CD8-positive, alpha-beta memory T cell (primary cell): ENCODE results near the gene UPK3A. TPM values are rescaled to one million over a fixed set of nuclear protein-coding genes. Genes with fewer than 3 reads are reported as not detected.
A peak's percentile ranks its signal among the peaks of the same experiment; 100 is the strongest.
"Not testable (repeated sequence)": the region's sequence is repeated elsewhere in the genome, so short reads cannot be mapped to it uniquely, and the experiment has no call there.

Experiments used
- CTCF ChIA-PET: fragments of 350-600 bp; sonication (Branson Sonifier 250); formaldehyde crosslinking; loops from one replicate; lab custom pipeline; 2021; ENCODE audit warnings: antibody characterized with exemption; lab: Charles Lee
- POLR2A ChIA-PET: fragments of 350-600 bp; sonication (Branson Sonifier 250); formaldehyde crosslinking; loops from one replicate; lab custom pipeline; 2021; ENCODE audit warnings: antibody characterized with exemption; lab: Charles Lee
- DNase-seq, 5 donors: peaks; one replicate each; pipeline versions ENCODE4 v3.0.0 to v3.0.0-alpha.2; 2020 to 2022; ENCODE audit warnings: mixed read lengths in 1 of 5
- H3K27ac ChIP-seq: one replicate; pipeline ENCODE4 v1.7.0; 2013; ENCODE audit warnings: low read depth, mild to moderate bottlenecking, low read length, moderate library complexity
- H3K27me3 ChIP-seq: 2 replicates; pipeline ENCODE4 v1.7.0; 2013; ENCODE audit warnings: low read length, mild to moderate bottlenecking; ENCODE audit not compliant: insufficient read depth, poor library complexity, severe bottlenecking
- H3K36me3 ChIP-seq: 2 replicates; pipeline ENCODE4 v1.7.0; 2013; ENCODE audit warnings: mild to moderate bottlenecking, low read length, moderate library complexity; ENCODE audit not compliant: insufficient read depth
- H3K4me1 ChIP-seq: 2 replicates; pipeline ENCODE4 v1.7.0; 2013; ENCODE audit warnings: mild to moderate bottlenecking, low read length, moderate library complexity; ENCODE audit not compliant: insufficient read depth
- H3K4me3 ChIP-seq: 2 replicates; pipeline ENCODE4 v1.7.0; 2013; ENCODE audit warnings: mild to moderate bottlenecking, low read length
- H3K9me3 ChIP-seq: 2 replicates; pipeline ENCODE4 v1.7.0; 2013; ENCODE audit warnings: mild to moderate bottlenecking, low read length
- H3K27ac Mint-ChIP-seq, 8 donors: one replicate each; pipeline ENCODE4 v1.8.0; 2020 to 2021; ENCODE audit warnings: mixed read lengths in 8 of 8, mild to moderate bottlenecking in 6 of 8, inconsistent platforms in 3 of 8, moderate library complexity in 3 of 8
- H3K27me3 Mint-ChIP-seq, 2 donors: one replicate each; pipeline ENCODE4 v1.8.0; 2020 to 2021; ENCODE audit warnings: mixed read lengths in 2 of 2, mild to moderate bottlenecking in 1 of 2, moderate library complexity in 1 of 2
- H3K36me3 Mint-ChIP-seq, 3 donors: one replicate each; pipeline ENCODE4 v1.8.0; 2020 to 2021; ENCODE audit warnings: mixed read lengths in 3 of 3, inconsistent platforms in 1 of 3, mild to moderate bottlenecking in 1 of 3
- H3K4me1 Mint-ChIP-seq, 3 donors: one replicate each; pipeline ENCODE4 v1.8.0; 2020 to 2021; ENCODE audit warnings: mixed read lengths in 3 of 3, inconsistent platforms in 1 of 3, mild to moderate bottlenecking in 1 of 3
- H3K4me3 Mint-ChIP-seq, 7 donors: one replicate each; pipeline ENCODE4 v1.8.0; 2020 to 2021; ENCODE audit warnings: mixed read lengths in 7 of 7, mild to moderate bottlenecking in 6 of 7, moderate library complexity in 4 of 7, inconsistent platforms in 2 of 7
- H3K9me3 Mint-ChIP-seq, 5 donors: one replicate each; pipeline ENCODE4 v1.8.0; 2020 to 2022; ENCODE audit warnings: mixed read lengths in 5 of 5, mild to moderate bottlenecking in 3 of 5, moderate library complexity in 2 of 5, inconsistent platforms in 1 of 5
- polyA plus RNA-seq: library from polyadenylated mRNA; unstranded; fragments of 300-500 nt; fragmentation: Illumina TruSeq; gene quantifications from one replicate; pipeline ENCODE4 v1.2.3, GENCODE V29; 2021
- total RNA-seq, 2 experiments: library from RNA; stranded (reverse); gene quantifications; one replicate each; pipeline ENCODE4 v1.2.3, GENCODE V29; 2021

Gene UPK3A
- total and polyA plus RNA-seq, 3 experiments from 2014 or later: not detected

- Histone ChIP-seq H3K9me3 (no peaks in the 10 kb centered on the region), H3K27ac (no peak overlapping the region), H3K27me3 (no peaks in the 10 kb centered on the region), H3K36me3 (peaks cover 25% of the 10 kb centered on the region), H3K4me1 (peaks cover 32% of the 10 kb centered on the region), H3K4me3 (no peak overlapping the region)
- ChIA-PET POLR2A (no interaction called here), CTCF (interaction anchor here (1.1 kb wide), 1 partner anchor 47 kb away, joined by 3 read pairs; no protein-coding TSS in a partner anchor)
- H3K27ac Mint-ChIP-seq: peak overlapping the region in 5 of 8 donors; percentile 19 to 73 (median 66)
- peaks cover 8 to 74% (median 16%) of the 10 kb centered on the region in 3 donors for H3K36me3 Mint-ChIP-seq
- H3K4me1 Mint-ChIP-seq: peaks cover 27 to 59% (median 46%) of the 10 kb centered on the region in 3 donors
- peak overlapping the region in 1 of 7 donors; percentile 34 for H3K4me3 Mint-ChIP-seq
- no peaks in the 10 kb centered on the region for H3K9me3 Mint-ChIP-seq
- H3K27me3 Mint-ChIP-seq: peaks cover 0 to 3% of the 10 kb centered on the region in 2 donors
- no peak for DNase-seq
Observed at GRCh38 chr22:45323695-45324094, 38.9 kb downstream of the UPK3A start.

DNA sequence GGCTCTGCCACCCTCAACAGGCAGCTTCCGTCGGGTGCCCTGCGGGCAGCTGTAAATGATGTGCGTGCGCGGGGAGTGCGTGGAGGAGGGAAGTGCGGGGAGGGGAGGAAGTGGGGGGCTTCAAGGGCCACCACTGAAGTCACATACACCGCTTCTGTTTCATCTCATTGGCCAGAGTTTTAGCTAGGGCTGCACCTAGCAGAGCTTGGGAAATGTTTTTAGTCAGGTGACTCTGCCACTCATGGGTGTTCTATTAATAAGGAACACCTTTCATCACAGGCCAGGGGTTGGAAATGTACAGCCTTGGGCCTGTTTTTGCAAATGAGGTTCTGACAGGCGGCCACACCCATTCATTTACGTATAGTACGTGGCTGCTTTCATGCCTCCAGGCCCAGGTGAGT, 39.6 kb downstream of the UPK3A start:
- H3K4me3 Mint-ChIP-seq: peak overlapping the region in 1 of 7 donors; percentile 16
- peaks cover 21 to 53% (median 40%) of the 10 kb centered on the region in 3 donors for H3K4me1 Mint-ChIP-seq
- Histone ChIP-seq H3K27ac (no peak overlapping the region), H3K36me3 (peaks cover 25% of the 10 kb centered on the region), H3K27me3 (no peaks in the 10 kb centered on the region), H3K4me3 (no peak overlapping the region), H3K4me1 (peaks cover 26% of the 10 kb centered on the region), H3K9me3 (no peaks in the 10 kb centered on the region)
- no peaks in the 10 kb centered on the region for H3K9me3 Mint-ChIP-seq
- ChIA-PET CTCF (interaction anchor here (1.1 kb wide), 1 partner anchor 47 kb away, joined by 3 read pairs; no protein-coding TSS in a partner anchor), POLR2A (no interaction called here)
- no peak for DNase-seq
- peak overlapping the region in 5 of 8 donors; percentile 14 to 71 (median 26) for H3K27ac Mint-ChIP-seq
- peaks cover 0 to 3% of the 10 kb centered on the region in 2 donors for H3K27me3 Mint-ChIP-seq
- peaks cover 8 to 77% (median 17%) of the 10 kb centered on the region in 3 donors for H3K36me3 Mint-ChIP-seq

GRCh38 chr22:45328261-45328660, 43.5 kb downstream of the UPK3A start:
- H3K4me3 Mint-ChIP-seq, H3K27me3 Mint-ChIP-seq, CTCF ChIA-PET, H3K9me3 Mint-ChIP-seq, H3K27me3 ChIP-seq, DNase-seq, POLR2A ChIA-PET, H3K4me3 ChIP-seq, H3K9me3 ChIP-seq, H3K4me1 ChIP-seq, H3K27ac ChIP-seq: not testable (repeated sequence)
- Mint-ChIP-seq H3K4me1 (peaks cover 8 to 23% (median 16%) of the 10 kb centered on the region in 3 donors), H3K36me3 (peaks cover 8 to 86% (median 29%) of the 10 kb centered on the region in 3 donors), H3K27ac (peak overlapping the region in 1 of 8 donors; percentile 62)
- H3K36me3 ChIP-seq: peaks cover 14% of the 10 kb centered on the region

DNA sequence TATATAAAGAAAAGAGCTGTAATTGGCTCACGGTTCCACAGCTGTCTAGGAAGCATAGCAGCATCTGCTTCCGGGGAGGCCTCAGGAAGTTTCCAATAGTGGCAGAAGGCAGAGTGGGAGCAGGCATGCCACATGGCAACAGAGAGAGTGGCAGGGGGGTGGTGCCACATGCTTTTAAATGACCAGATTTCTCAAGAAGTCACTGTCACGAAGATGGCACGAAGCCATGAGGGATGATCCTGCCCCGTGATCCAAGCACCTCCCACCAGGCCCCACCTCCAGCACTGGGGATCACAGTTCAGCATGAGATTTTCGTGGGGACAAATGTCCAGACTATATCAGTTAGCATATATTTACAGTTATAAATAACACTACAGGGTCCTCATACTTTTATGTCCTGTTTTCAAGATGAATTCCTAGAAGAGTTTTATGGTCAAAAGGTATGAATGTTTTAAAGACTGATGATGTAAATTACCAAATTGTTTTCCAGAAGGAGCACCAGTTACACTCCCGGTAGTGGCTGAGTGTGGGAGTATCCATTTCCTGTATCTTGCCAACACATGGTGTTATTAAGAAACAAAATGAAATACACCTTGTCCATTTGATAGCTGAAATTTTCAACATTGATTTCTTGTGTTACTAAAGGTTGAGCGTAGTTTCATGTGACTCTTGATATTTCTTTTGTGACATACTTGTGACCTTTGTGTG, 44.2 kb downstream of the UPK3A start:
- CTCF ChIA-PET: no interaction called here
- Histone ChIP-seq H3K4me1 (no peaks in the 10 kb centered on the region), H3K4me3 (no peak overlapping the region), H3K27ac (no peak overlapping the region), H3K36me3 (peaks cover 7% of the 10 kb centered on the region), H3K27me3 (no peaks in the 10 kb centered on the region), H3K9me3 (no peaks in the 10 kb centered on the region)
- Mint-ChIP-seq H3K9me3 (no peaks in the 10 kb centered on the region), H3K36me3 (peaks cover 2 to 83% (median 23%) of the 10 kb centered on the region in 3 donors), H3K27ac (peak overlapping the region in 3 of 8 donors; percentile 50 to 62 (median 54)), H3K27me3 (peaks cover 0 to 3% of the 10 kb centered on the region in 2 donors), H3K4me1 (peaks cover 11 to 23% (median 13%) of the 10 kb centered on the region in 3 donors), H3K4me3 (no peak overlapping the region)
- POLR2A ChIA-PET: no interaction called here
- DNase-seq: no peak

DNA sequence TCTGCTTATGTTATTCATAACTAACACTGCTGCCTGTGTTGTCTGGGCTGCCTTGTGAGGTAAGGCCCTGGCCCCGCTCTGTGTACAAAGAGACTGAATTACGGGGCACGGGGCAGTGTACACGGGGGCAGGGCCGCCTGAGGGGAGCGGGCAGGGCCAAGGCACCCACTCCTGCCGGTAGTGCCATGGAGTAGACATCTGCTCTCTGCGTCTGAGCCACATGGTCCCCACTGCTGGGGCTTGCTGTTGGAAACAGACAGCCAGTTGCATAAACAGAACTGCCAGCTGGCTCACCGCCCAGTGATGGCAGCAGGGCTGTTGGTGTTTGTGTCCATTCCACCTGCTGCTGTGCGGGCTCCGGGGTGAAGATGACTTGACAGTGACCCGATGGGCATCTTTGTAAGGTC, 44.8 kb downstream of the UPK3A start:
- peak overlapping the region in 4 of 8 donors; percentile 38 to 62 (median 51) for H3K27ac Mint-ChIP-seq
- no peak overlapping the region for H3K4me3 Mint-ChIP-seq
- H3K27me3 ChIP-seq: no peaks in the 10 kb centered on the region
- peaks cover 1% of the 10 kb centered on the region for H3K36me3 ChIP-seq
- H3K4me3 ChIP-seq: no peak overlapping the region
- POLR2A ChIA-PET: no interaction called here
- H3K9me3 Mint-ChIP-seq: no peaks in the 10 kb centered on the region
- no peak overlapping the region for H3K27ac ChIP-seq
- DNase-seq: no peak
- no peaks in the 10 kb centered on the region for H3K9me3 ChIP-seq
- H3K4me1 ChIP-seq: no peaks in the 10 kb centered on the region
- H3K27me3 Mint-ChIP-seq: peaks cover 0 to 3% of the 10 kb centered on the region in 2 donors
- H3K36me3 Mint-ChIP-seq: peaks cover 5 to 83% (median 20%) of the 10 kb centered on the region in 3 donors
- H3K4me1 Mint-ChIP-seq: peaks cover 16 to 24% (median 17%) of the 10 kb centered on the region in 3 donors
- CTCF ChIA-PET: no interaction called here

DNA sequence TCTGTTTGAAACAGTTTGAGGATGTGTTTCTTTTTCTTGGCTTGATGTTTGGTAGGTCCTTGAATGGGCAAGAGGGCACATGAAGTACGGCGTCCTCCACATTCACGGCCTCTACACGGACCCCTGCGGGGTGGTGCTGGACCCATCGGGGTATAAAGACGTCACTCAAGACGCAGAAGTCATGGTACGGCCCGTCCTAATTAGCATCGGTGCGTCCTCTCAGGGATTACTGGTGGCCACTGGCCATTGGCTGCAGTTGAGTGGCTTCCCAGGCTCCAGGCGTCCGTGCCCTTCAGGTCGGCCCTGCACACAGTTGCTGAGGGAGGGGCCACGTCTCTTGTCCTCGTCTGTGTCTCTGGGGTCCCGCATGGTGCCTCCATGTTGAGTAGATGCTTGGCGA, 45.8 kb downstream of the UPK3A start:
- peaks cover 6% of the 10 kb centered on the region for H3K36me3 ChIP-seq
- H3K9me3 Mint-ChIP-seq: no peaks in the 10 kb centered on the region

GRCh38 chr22:45331486-45331885, 46.7 kb downstream of the UPK3A start:
- no peak for DNase-seq
- Mint-ChIP-seq H3K27ac (peak overlapping the region in 1 of 8 donors; percentile 58), H3K27me3 (no peaks in the 10 kb centered on the region), H3K4me3 (no peak overlapping the region), H3K4me1 (peaks cover 9 to 22% (median 12%) of the 10 kb centered on the region in 3 donors), H3K9me3 (no peaks in the 10 kb centered on the region), H3K36me3 (peaks cover 9 to 86% (median 30%) of the 10 kb centered on the region in 3 donors)
- no peaks in the 10 kb centered on the region for H3K4me1 ChIP-seq
- no peaks in the 10 kb centered on the region for H3K27me3 ChIP-seq
- no peak overlapping the region for H3K27ac ChIP-seq
- ChIA-PET POLR2A (no interaction called here), CTCF (no interaction called here)
- H3K9me3 ChIP-seq: no peaks in the 10 kb centered on the region
- H3K36me3 ChIP-seq: peaks cover 11% of the 10 kb centered on the region
- no peak overlapping the region for H3K4me3 ChIP-seq

More for the DNA sequence above, 45.8 kb downstream of the UPK3A start:
- Histone ChIP-seq H3K4me1 (no peaks in the 10 kb centered on the region), H3K27me3 (no peaks in the 10 kb centered on the region), H3K27ac (no peak overlapping the region), H3K4me3 (no peak overlapping the region), H3K9me3 (no peaks in the 10 kb centered on the region)
- DNase-seq: no peak
- peaks cover 10 to 25% (median 13%) of the 10 kb centered on the region in 3 donors for H3K4me1 Mint-ChIP-seq
- H3K27ac Mint-ChIP-seq: peak overlapping the region in 1 of 8 donors; percentile 36
- peaks cover 9 to 84% (median 22%) of the 10 kb centered on the region in 3 donors for H3K36me3 Mint-ChIP-seq
- CTCF ChIA-PET: no interaction called here
- no peak overlapping the region for H3K4me3 Mint-ChIP-seq
- POLR2A ChIA-PET: no interaction called here
- H3K27me3 Mint-ChIP-seq: no peaks in the 10 kb centered on the region

GRCh38 chr22:45332001-45332400, 47.3 kb downstream of the UPK3A start:
- H3K4me3 ChIP-seq: no peak overlapping the region
- Mint-ChIP-seq H3K27me3 (no peaks in the 10 kb centered on the region), H3K4me1 (peaks cover 9 to 22% (median 12%) of the 10 kb centered on the region in 3 donors), H3K27ac (peak overlapping the region in 1 of 8 donors; percentile 58), H3K36me3 (peaks cover 9 to 90% (median 35%) of the 10 kb centered on the region in 3 donors), H3K9me3 (no peaks in the 10 kb centered on the region), H3K4me3 (no peak overlapping the region)
- H3K36me3 ChIP-seq: peaks cover 14% of the 10 kb centered on the region
- no peak for DNase-seq
- no peaks in the 10 kb centered on the region for H3K4me1 ChIP-seq
- POLR2A ChIA-PET: no interaction called here
- no peak overlapping the region for H3K27ac ChIP-seq
- no peaks in the 10 kb centered on the region for H3K27me3 ChIP-seq
- H3K9me3 ChIP-seq: no peaks in the 10 kb centered on the region
- CTCF ChIA-PET: no interaction called here
